Upper lobe of left lung (tissue), 6 donors: ENCODE data around the gene COX5A. TPM values are rescaled to one million over a fixed set of nuclear protein-coding genes. Genes with fewer than 3 reads are reported as not detected.
"Not testable (repeated sequence)": the region's sequence is repeated elsewhere in the genome, so short reads cannot be mapped to it uniquely, and the experiment has no call there.

Experiments
- ATAC-seq, 2 donors: fragments of 200-7000 bp; cut with Tn5 transposase; one replicate each; pipeline ENCODE4 v1.9.1; 2022; ENCODE audit warnings: mild to moderate bottlenecking in 2 of 2, moderate library complexity in 2 of 2; ENCODE audit not compliant: low FRiP score in 2 of 2
- DNase-seq, 2 donors: peaks; one replicate each; pipeline ENCODE4 v3.0.0-alpha.2; 2019 to 2020
- H3K27ac ChIP-seq, 4 donors: fragments of 200-600 bp; sonication (generic); one replicate each; pipeline ENCODE4 v1.5.1; 2016 to 2019
- H3K27me3 ChIP-seq, 4 donors: fragments of 200-600 bp; sonication (generic); one replicate each; pipeline ENCODE4 v1.5.1; 2017 to 2019
- H3K36me3 ChIP-seq, 4 donors: fragments of 200-600 bp; sonication (generic); one replicate each; pipeline ENCODE4 v1.5.1; 2016 to 2019
- H3K4me1 ChIP-seq, 4 donors: fragments of 200-600 bp; sonication (generic); one replicate each; pipeline ENCODE4 v1.5.1; 2018 to 2019
- H3K4me3 ChIP-seq, 4 donors: fragments of 200-600 bp; sonication (generic); one replicate each; pipeline ENCODE4 v1.5.1; 2017 to 2019; ENCODE audit warnings: mild to moderate bottlenecking in 2 of 4, moderate library complexity in 1 of 4
- H3K9me3 ChIP-seq, 4 donors: fragments of 200-600 bp; sonication (generic); one replicate each; pipeline ENCODE4 v1.5.1; 2018 to 2019
- CTCF ChIP-seq, 6 experiments: fragments of 450-650 bp in 4 of 6; fragments of 200-600 bp in 2 of 6; sonication (generic) in 2 of 6; IDR thresholded peaks; one replicate each; pipeline ENCODE4 v1.5.1; 2016 to 2019; ENCODE audit warnings: antibody characterized with exemption in 6 of 6
- EP300 ChIP-seq, 4 donors: sonication (generic); formaldehyde crosslinking; IDR thresholded peaks; one replicate each; pipeline ENCODE4 v1.5.1; 2017; ENCODE audit warnings: antibody characterized with exemption in 4 of 4, control low read depth in 2 of 4
- POLR2A ChIP-seq, 4 donors: fragments of 450-650 bp; IDR thresholded peaks; one replicate each; pipeline ENCODE4 v1.5.1; 2016 to 2017; ENCODE audit warnings: antibody characterized with exemption in 4 of 4, mild to moderate bottlenecking in 2 of 4
- POLR2AphosphoS5 ChIP-seq, 2 donors: sonication (generic); formaldehyde crosslinking; IDR thresholded peaks; one replicate each; pipeline ENCODE4 v1.5.1; 2017; ENCODE audit warnings: antibody characterized with exemption in 2 of 2
- WGBS, 2 donors: methylation state at CpG; one replicate each; pipeline ENCODE4 v1.1.5; 2017 to 2018; 5-methylcytosine and 5-hydroxymethylcytosine counted together
- total RNA-seq, 6 donors: library from RNA; depleted of rRNA in 4 of 6; stranded (reverse); fragments of >200 nt in 4 of 6; gene quantifications; one replicate each; pipeline versions ENCODE4 v1.1.0 to v1.2.1, GENCODE V29; 2016 to 2021
- donor health status: DM: no; HTN: no; CAD: no; lungs with moderate emphysema.
- donor health status: DM: no; HTN: yes; CAD: no; lungs with severe emphysema.

Gene COX5A
- total RNA-seq, 6 donors from 2014 or later, result 50.9 to 168 (median 93.0) TPM

- H3K27ac ChIP-seq, result no peak overlapping the region
- peaks cover 6 to 74% (median 40%) of the 10 kb centered on the region in 4 donors for H3K36me3 ChIP-seq
- 68 to 81% methylated on average over 3 to 6 of the region's 6 CpGs for WGBS, 2 donors
- no peak for TF ChIP-seq EP300 (IDR thresholded peaks at IDR 0.05)
- TF ChIP-seq POLR2A (IDR thresholded peaks at IDR 0.05), result no peak
- TF ChIP-seq CTCF (IDR thresholded peaks at IDR 0.05), result no peak
- TF ChIP-seq POLR2AphosphoS5 (IDR thresholded peaks at IDR 0.05), result no peak
- no peak overlapping the region for H3K4me3 ChIP-seq
- ATAC-seq (no peak), DNase-seq (no peak)
- H3K9me3 ChIP-seq, result no peaks in the 10 kb centered on the region
- no peaks in the 10 kb centered on the region for H3K27me3 ChIP-seq
- H3K4me1 ChIP-seq, result peaks cover 7 to 16% (median 11%) of the 10 kb centered on the region in 4 donors
These were observed 40.6 kb downstream of the COX5A start for GRCh38 chr15:74897300-74897701.

GRCh38 chr15:74896316-74896715 is 41.6 kb downstream of the COX5A start:
- WGBS, 2 donors, result 96 to 99% methylated on average over 3 of the region's 3 CpGs
- Histone ChIP-seq H3K4me1 (peaks cover 2 to 8% (median 2%) of the 10 kb centered on the region in 4 donors), H3K36me3 (peaks cover 6 to 72% (median 38%) of the 10 kb centered on the region in 4 donors), H3K9me3 (no peaks in the 10 kb centered on the region), H3K4me3 (no peak overlapping the region), H3K27me3 (no peaks in the 10 kb centered on the region), H3K27ac (no peak overlapping the region)
- no peak for ATAC-seq
- DNase-seq, result no peak
- no peak for TF ChIP-seq CTCF (IDR thresholded peaks at IDR 0.05)

- Histone ChIP-seq H3K4me1 (peaks cover 0 to 7% (median under 1%) of the 10 kb centered on the region in 4 donors), H3K27ac (no peak overlapping the region), H3K36me3 (peaks cover 4 to 67% (median 35%) of the 10 kb centered on the region in 4 donors), H3K27me3 (no peaks in the 10 kb centered on the region), H3K4me3 (no peak overlapping the region), H3K9me3 (no peaks in the 10 kb centered on the region)
- WGBS, 2 donors, result 94 to 97% methylated on average over 3 to 6 of the region's 6 CpGs
- TF ChIP-seq POLR2A (IDR thresholded peaks at IDR 0.05) (no peak), CTCF (IDR thresholded peaks at IDR 0.05) (no peak), POLR2AphosphoS5 (IDR thresholded peaks at IDR 0.05) (no peak), EP300 (IDR thresholded peaks at IDR 0.05) (no peak)
- no peak for ATAC-seq
- DNase-seq, result no peak
These were observed 42.0 kb downstream of the COX5A start for GRCh38 chr15:74895830-74896229.

- Histone ChIP-seq H3K4me1 (peaks cover 5 to 18% (median 11%) of the 10 kb centered on the region in 4 donors), H3K36me3 (peaks cover 0 to 53% (median 20%) of the 10 kb centered on the region in 4 donors)
- DNase-seq, H3K27ac ChIP-seq, H3K4me3 ChIP-seq, H3K9me3 ChIP-seq, ATAC-seq, H3K27me3 ChIP-seq: not testable (repeated sequence)
- 93 to 100% methylated on average over 7 of the region's 7 CpGs for WGBS, 2 donors
These were observed 43.5 kb downstream of the COX5A start for GRCh38 chr15:74894383-74894782.

GRCh38 chr15:74893627-74894026 is 44.2 kb downstream of the COX5A start:
- Histone ChIP-seq H3K27me3 (no peaks in the 10 kb centered on the region), H3K27ac (no peak overlapping the region), H3K4me3 (no peak overlapping the region), H3K9me3 (no peaks in the 10 kb centered on the region), H3K36me3 (peaks cover 0 to 45% (median 13%) of the 10 kb centered on the region in 4 donors), H3K4me1 (peaks cover 11 to 26% (median 19%) of the 10 kb centered on the region in 4 donors)
- DNase-seq, result no peak
- 89 to 91% methylated on average over 3 of the region's 3 CpGs for WGBS, 2 donors
- ATAC-seq, result no peak
- no peak for TF ChIP-seq CTCF (IDR thresholded peaks at IDR 0.05)
- peak in 1 of 4 donors; percentile 10 for TF ChIP-seq POLR2A (IDR thresholded peaks at IDR 0.05)
